HepG2 (cell line): Measurements from ENCODE around the gene RARS1. TPM values are rescaled to one million over a fixed set of nuclear protein-coding genes. Genes with fewer than 3 reads are reported as not detected.

Experiments used
- ATAC-seq: fragments of 200-7000 bp; cut with Tn5 transposase; 3 replicates; pipeline ENCODE4 v1.9.1; 2020; ENCODE audit warnings: mild to moderate bottlenecking, moderate library complexity
- BruUV-seq: library from RNA; stranded (reverse); fragments of 400-500 nt; replicated peaks from 2 replicates; lab custom pipeline; 2021; lab: Mats Ljungman, UMichigan
- CTCF ChIA-PET: fragments of 300-600 bp; formaldehyde crosslinking; extraction: SDS; loops from one replicate; lab custom pipeline; 2021; ENCODE audit warnings: low total read pairs, inconsistent platforms, low intra/inter-chr PET ratio; lab: Yijun Ruan, JAX
- POLR2A ChIA-PET: fragments of 350-600 bp; sonication (Branson Sonifier 250); formaldehyde crosslinking; loops from one replicate; lab custom pipeline; 2020; ENCODE audit warnings: antibody characterized with exemption, inconsistent platforms; lab: Yijun Ruan, JAX
- DNase-seq: peaks from one replicate; pipeline ENCODE4 v3.0.0-alpha.2; 2015; ENCODE audit warnings: low spot score
- FAIRE-seq: peaks from 3 replicates; lab custom pipeline; 2011; peaks lifted over from hg19 to GRCh38; lab: Jason Lieb, UNC
- H2AFZ ChIP-seq: one replicate; pipeline ENCODE4 v1.6.1; 2011; ENCODE audit warnings: low read length, inconsistent platforms
- H3K27ac ChIP-seq: fragments of 300-600 bp; 3 replicates; pipeline ENCODE4 v1.8.0; 2011; ENCODE audit warnings: mixed run types, mild to moderate bottlenecking, mixed read lengths, low read length, inconsistent platforms; ENCODE audit not compliant: insufficient read depth; ENCODE audit errors: extremely low read length
- H3K27me3 ChIP-seq, 2 experiments: fragments of 200-600 bp in 1 of 2; 2 replicates in 1 of 2; 3 replicates in 1 of 2; pipeline versions ENCODE4 v1.6.0 to v1.8.0; 2011; ENCODE audit warnings: low read length in 2 of 2, mild to moderate bottlenecking in 2 of 2, moderate library complexity in 2 of 2, inconsistent platforms in 1 of 2; ENCODE audit not compliant: insufficient read depth in 2 of 2, control insufficient read depth in 1 of 2
- H3K36me3 ChIP-seq, 2 experiments: fragments of 200-600 bp in 1 of 2; replicated peaks in 1 of 2; 2 replicates in 1 of 2; 3 replicates in 1 of 2; pipeline versions ENCODE4 v1.5.1 to v1.8.0; 2011; ENCODE audit warnings: low read length in 2 of 2, inconsistent platforms in 1 of 2; ENCODE audit not compliant: insufficient read depth in 2 of 2, control insufficient read depth in 1 of 2
- H3K4me1 ChIP-seq: 2 replicates; pipeline ENCODE4 v1.5.1; 2012; ENCODE audit warnings: low read length, inconsistent platforms; ENCODE audit not compliant: insufficient read depth
- H3K4me2 ChIP-seq: 2 replicates; pipeline ENCODE4 v1.6.0; 2011; ENCODE audit warnings: low read depth, low read length, inconsistent platforms
- H3K4me3 ChIP-seq, 3 experiments: fragments of 200-600 bp in 1 of 3; sonication (generic), shearing (Covaris generic) in 1 of 3; replicated peaks in 1 of 3; 2 replicates each; pipeline ENCODE4 v1.5.1; 2011 to 2016; ENCODE audit warnings: low read length in 3 of 3, inconsistent platforms in 2 of 3, low read depth in 2 of 3, mild to moderate bottlenecking in 2 of 3, control low read depth in 1 of 3, mixed read lengths in 1 of 3; ENCODE audit not compliant: insufficient read depth in 1 of 3
- H3K79me2 ChIP-seq: one replicate; pipeline ENCODE4 v1.6.1; 2011; ENCODE audit warnings: low read length, inconsistent platforms; ENCODE audit not compliant: insufficient read depth
- H3K9ac ChIP-seq: 2 replicates; pipeline ENCODE4 v1.6.0; 2011; ENCODE audit warnings: mild to moderate bottlenecking, low read depth, low read length, inconsistent platforms; ENCODE audit not compliant: insufficient read depth
- H3K9me3 ChIP-seq: 2 replicates; pipeline ENCODE4 v1.5.1; 2012; ENCODE audit warnings: mild to moderate bottlenecking, low read length
- H4K20me1 ChIP-seq: 2 replicates; pipeline ENCODE4 v1.6.0; 2011; ENCODE audit warnings: inconsistent platforms, mild to moderate bottlenecking, low read length, moderate library complexity; ENCODE audit not compliant: insufficient read depth
- CENPT ChIP-seq: sonication (generic); formaldehyde crosslinking; IDR thresholded peaks from 2 replicates; pipeline ENCODE4 v1.8.0; 2022; ENCODE audit warnings: low read depth, mild to moderate bottlenecking, moderate library complexity, missing genetic modification reagents
- MTA3 ChIP-seq: sonication (generic); formaldehyde crosslinking; IDR thresholded peaks from 2 replicates; pipeline ENCODE4 v1.4.0; 2020; ENCODE audit warnings: missing genetic modification reagents
- NFIB ChIP-seq: sonication (generic); formaldehyde crosslinking; IDR thresholded peaks from 2 replicates; pipeline ENCODE4 v1.9.0; 2021; ENCODE audit warnings: missing genetic modification reagents, mild to moderate bottlenecking, borderline replicate concordance
- RFXANK ChIP-seq: IDR thresholded peaks from 2 replicates; pipeline ENCODE4 v1.6.1; 2016
- SMARCC2 ChIP-seq: fragments of 450-650 bp; IDR thresholded peaks from 2 replicates; pipeline ENCODE4 v1.6.1; 2017; ENCODE audit warnings: antibody characterized with exemption, mild to moderate bottlenecking
- ZKSCAN8 ChIP-seq: IDR thresholded peaks from 2 replicates; pipeline ENCODE4 v1.6.1; 2016; ENCODE audit warnings: borderline replicate concordance, missing genetic modification reagents, missing compliant biosample characterization
- ZMYM2 ChIP-seq: sonication (generic); formaldehyde crosslinking; IDR thresholded peaks from 2 replicates; pipeline ENCODE4 v1.8.0; 2022; ENCODE audit warnings: mild to moderate bottlenecking, missing genetic modification reagents
- ZNF33A ChIP-seq: sonication (generic); formaldehyde crosslinking; IDR thresholded peaks from 2 replicates; pipeline ENCODE4 v1.5.1; 2020; ENCODE audit warnings: missing genetic modification reagents, mild to moderate bottlenecking, moderate library complexity, borderline replicate concordance
- ZNF543 ChIP-seq: sonication (generic); formaldehyde crosslinking; IDR thresholded peaks from 2 replicates; pipeline ENCODE4 v1.4.0; 2020; ENCODE audit warnings: mild to moderate bottlenecking, missing genetic modification reagents
- ZNF605 ChIP-seq: sonication (generic); formaldehyde crosslinking; IDR thresholded peaks from 2 replicates; pipeline ENCODE4 v1.8.0; 2022; ENCODE audit warnings: mild to moderate bottlenecking, missing genetic modification reagents
- ZSCAN20 ChIP-seq: sonication (generic); formaldehyde crosslinking; IDR thresholded peaks from 2 replicates; pipeline ENCODE4 v1.4.0; 2020; ENCODE audit warnings: missing genetic modification reagents, mild to moderate bottlenecking, borderline replicate concordance
- WGBS: methylation state at CpG from one replicate; pipeline ENCODE4 v1.1.6; 2017; ENCODE audit warnings: low lambda C conversion rate; 5-methylcytosine and 5-hydroxymethylcytosine counted together
- in situ Hi-C: cut with HindIII; loops from 2 replicates; pipeline ENCODE4 v1.10.0; 2017; ENCODE audit warnings: low pct_unique_long_range_greater_than_20kb; ENCODE audit not compliant: extremely low pct_ligation_motif_present
- intact Hi-C: fragments of 100-400 bp; cut with micrococcal nuclease; formaldehyde crosslinking; loops from one replicate; pipeline ENCODE4 v1.10.0; 2022; ENCODE audit not compliant: unreplicated experiment
- polyA plus RNA-seq, 8 experiments: library from polyadenylated mRNA; depleted of rRNA in 3 of 8; stranded (reverse) in 7 of 8; unstranded in 1 of 8; fragments of >200 nt; fragmentation: Illumina TruSeq in 4 of 8; extraction: Trizol in 4 of 8; gene quantifications; 2 replicates each; pipeline versions ENCODE4 v1.2.1 to v1.2.3, GENCODE V29; 2011 to 2016; ENCODE audit warnings: low read depth in 4 of 8, missing spikeins in 1 of 8, mixed read lengths in 1 of 8; ENCODE audit not compliant: insufficient read depth in 1 of 8
- total RNA-seq, 5 experiments: library from RNA; depleted of rRNA; stranded (reverse); fragments of >200 nt; fragmentation: Illumina TruSeq; extraction: Trizol; gene quantifications; 2 replicates each; pipeline ENCODE4 v1.2.3, GENCODE V29; 2016; ENCODE audit warnings: low read depth in 1 of 5
- TF ChIP-seq, protein P1 (sequence below): IDR thresholded peaks from 2 replicates; pipeline ENCODE4 v1.4.0; 2020; ENCODE audit warnings: mild to moderate bottlenecking, missing genetic modification reagents
- TF ChIP-seq, protein P2 (sequence below): conservative IDR thresholded peaks from 2 replicates; pipeline ENCODE4 v1.6.1; 2018; ENCODE audit warnings: missing genetic modification reagents
- TF ChIP-seq, protein P3 (sequence below): IDR thresholded peaks from 2 replicates; pipeline ENCODE4 v1.6.1; 2016
- TF ChIP-seq, protein P4 (sequence below): IDR thresholded peaks from 2 replicates; pipeline ENCODE4 v1.6.1; 2016

The RARS1 gene
- total and polyA plus RNA-seq, 2 of the 13 experiments (the other 11 are each of a cell fraction or from before 2014, with no cell fraction given), result 54.6 to 170 TPM

DNA sequence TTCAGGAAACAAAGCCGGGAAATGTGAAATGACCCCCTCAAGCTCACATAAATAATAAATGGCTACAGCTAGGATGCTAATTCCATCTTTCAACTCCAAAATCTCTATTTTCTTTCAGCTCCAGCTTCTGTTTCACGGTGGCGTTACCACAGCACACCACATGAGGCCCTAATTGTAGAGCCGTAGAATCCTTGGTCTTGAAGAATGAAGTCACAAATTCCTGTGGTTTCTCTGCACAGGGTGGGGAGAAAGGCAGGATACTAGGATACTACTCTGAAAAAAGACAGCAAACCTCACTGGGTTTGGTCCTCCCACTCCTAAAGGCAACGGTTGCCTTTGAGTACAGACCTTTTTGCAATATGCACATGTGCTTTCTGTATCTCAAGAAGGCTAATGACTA is 13.9 kb upstream of the RARS1 start:
- H3K79me2 ChIP-seq, result no peaks in the 10 kb centered on the region
- peaks cover 4 to 23% of the 10 kb centered on the region in 2 experiments; a peak in 3 of 5 replicates for H3K36me3 ChIP-seq
- TF ChIP-seq ZNF33A (CRISPR knock-in tag), result no peak
- TF ChIP-seq, protein P1, sequence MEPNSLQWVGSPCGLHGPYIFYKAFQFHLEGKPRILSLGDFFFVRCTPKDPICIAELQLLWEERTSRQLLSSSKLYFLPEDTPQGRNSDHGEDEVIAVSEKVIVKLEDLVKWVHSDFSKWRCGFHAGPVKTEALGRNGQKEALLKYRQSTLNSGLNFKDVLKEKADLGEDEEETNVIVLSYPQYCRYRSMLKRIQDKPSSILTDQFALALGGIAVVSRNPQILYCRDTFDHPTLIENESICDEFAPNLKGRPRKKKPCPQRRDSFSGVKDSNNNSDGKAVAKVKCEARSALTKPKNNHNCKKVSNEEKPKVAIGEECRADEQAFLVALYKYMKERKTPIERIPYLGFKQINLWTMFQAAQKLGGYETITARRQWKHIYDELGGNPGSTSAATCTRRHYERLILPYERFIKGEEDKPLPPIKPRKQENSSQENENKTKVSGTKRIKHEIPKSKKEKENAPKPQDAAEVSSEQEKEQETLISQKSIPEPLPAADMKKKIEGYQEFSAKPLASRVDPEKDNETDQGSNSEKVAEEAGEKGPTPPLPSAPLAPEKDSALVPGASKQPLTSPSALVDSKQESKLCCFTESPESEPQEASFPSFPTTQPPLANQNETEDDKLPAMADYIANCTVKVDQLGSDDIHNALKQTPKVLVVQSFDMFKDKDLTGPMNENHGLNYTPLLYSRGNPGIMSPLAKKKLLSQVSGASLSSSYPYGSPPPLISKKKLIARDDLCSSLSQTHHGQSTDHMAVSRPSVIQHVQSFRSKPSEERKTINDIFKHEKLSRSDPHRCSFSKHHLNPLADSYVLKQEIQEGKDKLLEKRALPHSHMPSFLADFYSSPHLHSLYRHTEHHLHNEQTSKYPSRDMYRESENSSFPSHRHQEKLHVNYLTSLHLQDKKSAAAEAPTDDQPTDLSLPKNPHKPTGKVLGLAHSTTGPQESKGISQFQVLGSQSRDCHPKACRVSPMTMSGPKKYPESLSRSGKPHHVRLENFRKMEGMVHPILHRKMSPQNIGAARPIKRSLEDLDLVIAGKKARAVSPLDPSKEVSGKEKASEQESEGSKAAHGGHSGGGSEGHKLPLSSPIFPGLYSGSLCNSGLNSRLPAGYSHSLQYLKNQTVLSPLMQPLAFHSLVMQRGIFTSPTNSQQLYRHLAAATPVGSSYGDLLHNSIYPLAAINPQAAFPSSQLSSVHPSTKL, result no peak
- no peak for TF ChIP-seq ZNF605 (CRISPR knock-in tag)
- TF ChIP-seq ZMYM2 (CRISPR knock-in tag), result no peak
- TF ChIP-seq MTA3 (CRISPR knock-in tag), result no peak
- no peak for TF ChIP-seq CENPT (CRISPR knock-in tag)
- TF ChIP-seq, protein P2, sequence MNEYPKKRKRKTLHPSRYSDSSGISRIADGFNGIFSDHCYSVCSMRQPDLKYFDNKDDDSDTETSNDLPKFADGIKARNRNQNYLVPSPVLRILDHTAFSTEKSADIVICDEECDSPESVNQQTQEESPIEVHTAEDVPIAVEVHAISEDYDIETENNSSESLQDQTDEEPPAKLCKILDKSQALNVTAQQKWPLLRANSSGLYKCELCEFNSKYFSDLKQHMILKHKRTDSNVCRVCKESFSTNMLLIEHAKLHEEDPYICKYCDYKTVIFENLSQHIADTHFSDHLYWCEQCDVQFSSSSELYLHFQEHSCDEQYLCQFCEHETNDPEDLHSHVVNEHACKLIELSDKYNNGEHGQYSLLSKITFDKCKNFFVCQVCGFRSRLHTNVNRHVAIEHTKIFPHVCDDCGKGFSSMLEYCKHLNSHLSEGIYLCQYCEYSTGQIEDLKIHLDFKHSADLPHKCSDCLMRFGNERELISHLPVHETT (CRISPR knock-in tag), result no peak
- TF ChIP-seq, protein P3, sequence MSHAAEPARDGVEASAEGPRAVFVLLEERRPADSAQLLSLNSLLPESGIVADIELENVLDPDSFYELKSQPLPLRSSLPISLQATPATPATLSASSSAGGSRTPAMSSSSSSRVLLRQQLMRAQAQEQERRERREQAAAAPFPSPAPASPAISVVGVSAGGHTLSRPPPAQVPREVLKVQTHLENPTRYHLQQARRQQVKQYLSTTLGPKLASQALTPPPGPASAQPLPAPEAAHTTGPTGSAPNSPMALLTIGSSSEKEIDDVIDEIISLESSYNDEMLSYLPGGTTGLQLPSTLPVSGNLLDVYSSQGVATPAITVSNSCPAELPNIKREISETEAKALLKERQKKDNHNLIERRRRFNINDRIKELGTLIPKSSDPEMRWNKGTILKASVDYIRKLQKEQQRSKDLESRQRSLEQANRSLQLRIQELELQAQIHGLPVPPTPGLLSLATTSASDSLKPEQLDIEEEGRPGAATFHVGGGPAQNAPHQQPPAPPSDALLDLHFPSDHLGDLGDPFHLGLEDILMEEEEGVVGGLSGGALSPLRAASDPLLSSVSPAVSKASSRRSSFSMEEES, result no peak
- no peak for TF ChIP-seq ZKSCAN8 (CRISPR knock-in tag)
- TF ChIP-seq NFIB (CRISPR knock-in tag), result no peak
- no peak for TF ChIP-seq ZSCAN20 (CRISPR knock-in tag)
- no peak for TF ChIP-seq RFXANK (CRISPR knock-in tag)
- TF ChIP-seq ZNF543, result no peak
- TF ChIP-seq SMARCC2, result no peak
- TF ChIP-seq, protein P4, sequence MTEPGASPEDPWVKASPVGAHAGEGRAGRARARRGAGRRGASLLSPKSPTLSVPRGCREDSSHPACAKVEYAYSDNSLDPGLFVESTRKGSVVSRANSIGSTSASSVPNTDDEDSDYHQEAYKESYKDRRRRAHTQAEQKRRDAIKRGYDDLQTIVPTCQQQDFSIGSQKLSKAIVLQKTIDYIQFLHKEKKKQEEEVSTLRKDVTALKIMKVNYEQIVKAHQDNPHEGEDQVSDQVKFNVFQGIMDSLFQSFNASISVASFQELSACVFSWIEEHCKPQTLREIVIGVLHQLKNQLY (CRISPR knock-in tag), result no peak
- DNase-seq (no peak), ATAC-seq (no peak), FAIRE-seq (no peak)
- no peak overlapping the region for H3K4me2 ChIP-seq
- H3K27ac ChIP-seq, result no peak overlapping the region
- POLR2A ChIA-PET, result no interaction called here
- H3K9ac ChIP-seq, result no peak overlapping the region
- H3K27me3 ChIP-seq, result no peaks in the 10 kb centered on the region
- BruUV-seq, result no TSS peak
- intact Hi-C loops, result no loop called here
- H3K9me3 ChIP-seq, result no peaks in the 10 kb centered on the region
- H4K20me1 ChIP-seq, result no peaks in the 10 kb centered on the region
- H3K4me3 ChIP-seq, result no peak overlapping the region
- CTCF ChIA-PET, result no interaction called here
- H3K4me1 ChIP-seq, result no peaks in the 10 kb centered on the region
- WGBS, result 89% methylated on average over 5 of the region's 5 CpGs
- in situ Hi-C loops, result no loop called here
- no peak overlapping the region for H2AFZ ChIP-seq
